HG02759 (cell line): ENCODE data around the gene CCR9.

Experiments used
- ATAC-seq: cut with Tn5 transposase; IDR thresholded peaks from one replicate; pipeline ENCODE4 v1.9.1; 2021; ENCODE audit warnings: mild to moderate bottlenecking, moderate library complexity; ENCODE audit not compliant: unreplicated experiment

Gene CCR9

GRCh38 chr3:45950686-45951600 lies 64.6 kb downstream of the CCR9 start:
- no peak for ATAC-seq

- ATAC-seq: no peak
Measured at GRCh38 chr3:45951946-45952345, 65.6 kb downstream of the CCR9 start.

DNA sequence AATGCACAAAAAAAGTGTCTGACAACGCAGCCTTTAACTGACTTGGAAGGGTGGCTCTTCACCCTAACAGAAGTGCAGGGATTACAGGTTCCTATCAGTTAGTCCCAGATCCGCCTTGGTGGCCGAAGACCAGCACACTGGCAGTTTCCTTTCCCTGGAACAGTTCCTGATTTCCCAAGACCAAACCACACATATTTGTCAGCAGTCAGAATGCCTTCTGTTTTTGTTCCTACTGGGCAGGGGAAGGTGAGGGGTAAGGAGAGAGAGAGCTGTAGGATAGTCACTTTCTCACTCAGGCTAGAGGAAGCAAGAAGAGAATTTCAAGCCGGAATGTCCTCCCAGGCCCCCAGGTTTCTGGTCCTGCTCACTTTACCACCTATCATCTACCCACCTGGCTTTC lies 66.1 kb downstream of the CCR9 start:
- ATAC-seq: no peak
